OCI-LY1 (cell line): ENCODE results near the gene CFAP58.

Experiments
- H2AFZ ChIP-seq: fragments of 200-600 bp; sonication (generic), shearing (Covaris generic); 2 replicates; pipeline ENCODE4 v1.6.0; 2014; ENCODE audit warnings: antibody characterized with exemption, mild to moderate bottlenecking, low read length
- H3F3A ChIP-seq: fragments of 200-600 bp; sonication (generic), shearing (Covaris generic); 2 replicates; pipeline ENCODE4 v1.6.0; 2014; ENCODE audit warnings: mild to moderate bottlenecking, antibody characterized with exemption, low read length, moderate library complexity; ENCODE audit not compliant: insufficient read depth
- H3K27ac ChIP-seq: fragments of 200-600 bp; sonication (generic); 2 replicates; pipeline ENCODE4 v1.5.1; 2014; ENCODE audit warnings: low read length, mixed run types, mild to moderate bottlenecking, low read depth; ENCODE audit not compliant: poor library complexity, severe bottlenecking
- H3K27me3 ChIP-seq: fragments of 200-600 bp; sonication (generic); 2 replicates; pipeline ENCODE4 v1.6.0; 2014; ENCODE audit warnings: antibody characterized with exemption, mild to moderate bottlenecking, low read length, moderate library complexity; ENCODE audit not compliant: insufficient read depth
- H3K36me3 ChIP-seq: fragments of 200-600 bp; sonication (generic); 2 replicates; pipeline ENCODE4 v1.6.1; 2014; ENCODE audit warnings: mild to moderate bottlenecking, antibody characterized with exemption, low read length, moderate library complexity, mixed read lengths; ENCODE audit not compliant: insufficient read depth
- H3K4me1 ChIP-seq: fragments of 200-600 bp; sonication (generic); 2 replicates; pipeline ENCODE4 v1.5.1; 2014; ENCODE audit warnings: mild to moderate bottlenecking, low read length, moderate library complexity; ENCODE audit not compliant: insufficient read depth, severe bottlenecking
- H3K4me2 ChIP-seq: fragments of 200-600 bp; sonication (generic), shearing (Covaris generic); 2 replicates; pipeline ENCODE4 v1.6.1; 2014; ENCODE audit warnings: low read length
- H3K4me3 ChIP-seq: fragments of 200-600 bp; sonication (generic); 2 replicates; pipeline ENCODE4 v1.5.1; 2014; ENCODE audit warnings: low read length, low read depth, mild to moderate bottlenecking, mixed read lengths; ENCODE audit not compliant: poor library complexity, severe bottlenecking
- H3K79me2 ChIP-seq: fragments of 200-600 bp; shearing (Covaris generic); 2 replicates; pipeline ENCODE4 v1.6.1; 2016; ENCODE audit warnings: mixed run types, low read length, mixed read lengths; ENCODE audit not compliant: insufficient read depth
- H3K9ac ChIP-seq: fragments of 200-600 bp; sonication (generic), shearing (Covaris generic); 2 replicates; pipeline ENCODE4 v1.6.1; 2014; ENCODE audit warnings: mild to moderate bottlenecking, low read length, mixed read lengths
- H3K9me2 ChIP-seq: fragments of 200-600 bp; sonication (generic), shearing (Covaris generic); 2 replicates; pipeline ENCODE4 v1.6.1; 2014; ENCODE audit warnings: low read depth, mild to moderate bottlenecking, low read length, mixed read lengths
- H3K9me3 ChIP-seq: fragments of 200-600 bp; shearing (Covaris generic); 2 replicates; pipeline ENCODE4 v1.6.1; 2014; ENCODE audit warnings: low read length, mixed read lengths
- H4K20me1 ChIP-seq: fragments of 200-600 bp; sonication (generic), shearing (Covaris generic); 2 replicates; pipeline ENCODE4 v1.6.0; 2016; ENCODE audit warnings: mild to moderate bottlenecking, low read length; ENCODE audit not compliant: insufficient read depth
- CTCF ChIP-seq: fragments of 200-600 bp; sonication (generic), shearing (Covaris generic); IDR thresholded peaks from 2 replicates; pipeline ENCODE4 v1.5.1; 2017; ENCODE audit warnings: mild to moderate bottlenecking, antibody characterized with exemption, low read length, moderate library complexity, mixed read lengths
- EZH2 ChIP-seq: fragments of 200-600 bp; sonication (generic), shearing (Covaris generic); IDR thresholded peaks from 2 replicates; pipeline ENCODE4 v1.8.0; 2017; ENCODE audit warnings: borderline replicate concordance, mixed run types, mild to moderate bottlenecking, antibody characterized with exemption, low read length, moderate library complexity, mixed read lengths

The CFAP58 gene

GRCh38 chr10:104429846-104430245 is 76.2 kb downstream of the CFAP58 start:
- Histone ChIP-seq H3K4me2 (no peak overlapping the region), H4K20me1 (no peaks in the 10 kb centered on the region), H3K9ac (no peak overlapping the region), H2AFZ (no peak overlapping the region), H3F3A (no peaks in the 10 kb centered on the region), H3K36me3 (no peaks in the 10 kb centered on the region), H3K27ac (no peak overlapping the region), H3K9me3 (no peaks in the 10 kb centered on the region), H3K79me2 (no peaks in the 10 kb centered on the region), H3K4me1 (no peaks in the 10 kb centered on the region), H3K4me3 (no peak overlapping the region), H3K27me3 (no peaks in the 10 kb centered on the region), H3K9me2 (no peaks in the 10 kb centered on the region)
- no peak for TF ChIP-seq CTCF
- TF ChIP-seq EZH2: no peak

DNA sequence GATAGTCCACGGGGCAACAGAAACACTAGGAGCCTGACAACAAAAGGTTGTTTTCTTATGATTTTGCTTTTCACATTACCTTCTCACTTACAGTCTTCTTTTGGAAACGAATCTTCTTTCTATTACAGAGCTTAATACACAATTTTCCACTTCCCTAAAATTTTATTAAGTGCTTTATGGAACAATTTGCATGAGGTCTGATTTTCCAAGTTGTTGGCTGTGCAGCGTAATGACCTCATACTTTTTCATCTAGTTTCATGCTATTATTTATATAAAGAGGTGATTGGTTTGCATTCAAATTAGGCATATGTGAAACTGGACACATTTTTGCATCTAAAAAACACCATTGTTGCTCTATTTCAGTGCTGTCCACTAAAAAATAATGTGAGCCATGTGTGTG is 76.7 kb downstream of the CFAP58 start:
- H3K4me3 ChIP-seq: no peak overlapping the region
- H3K27me3 ChIP-seq: no peaks in the 10 kb centered on the region
- no peaks in the 10 kb centered on the region for H3F3A ChIP-seq
- no peaks in the 10 kb centered on the region for H3K4me1 ChIP-seq
- no peaks in the 10 kb centered on the region for H3K36me3 ChIP-seq
- H4K20me1 ChIP-seq: no peaks in the 10 kb centered on the region
- no peaks in the 10 kb centered on the region for H3K79me2 ChIP-seq
- H3K27ac ChIP-seq: no peak overlapping the region
- H3K9me2 ChIP-seq: no peaks in the 10 kb centered on the region
- TF ChIP-seq CTCF (no peak), EZH2 (no peak)
- no peak overlapping the region for H3K9ac ChIP-seq
- no peak overlapping the region for H2AFZ ChIP-seq
- H3K9me3 ChIP-seq: no peaks in the 10 kb centered on the region
- no peak overlapping the region for H3K4me2 ChIP-seq

GRCh38 chr10:104433669-104434068 is 80.0 kb downstream of the CFAP58 start:
- H3K27me3 ChIP-seq: no peaks in the 10 kb centered on the region
- no peak for TF ChIP-seq CTCF
- no peak for TF ChIP-seq EZH2
- no peak overlapping the region for H2AFZ ChIP-seq
- no peaks in the 10 kb centered on the region for H3F3A ChIP-seq
- no peaks in the 10 kb centered on the region for H3K36me3 ChIP-seq
- no peaks in the 10 kb centered on the region for H3K9me3 ChIP-seq
- H4K20me1 ChIP-seq: no peaks in the 10 kb centered on the region
- H3K4me2 ChIP-seq: no peak overlapping the region
- no peaks in the 10 kb centered on the region for H3K9me2 ChIP-seq
- H3K9ac ChIP-seq: no peak overlapping the region
- H3K27ac ChIP-seq: no peak overlapping the region
- no peaks in the 10 kb centered on the region for H3K4me1 ChIP-seq
- H3K4me3 ChIP-seq: no peak overlapping the region
- no peaks in the 10 kb centered on the region for H3K79me2 ChIP-seq
